Measurements from ENCODE around the gene DCLK1. TPM values are rescaled to one million over a fixed set of nuclear protein-coding genes. Genes with fewer than 3 reads are reported as not detected.

Gene DCLK1
- total RNA-seq, 1 experiment from 2014 or later, result not detected

DNA sequence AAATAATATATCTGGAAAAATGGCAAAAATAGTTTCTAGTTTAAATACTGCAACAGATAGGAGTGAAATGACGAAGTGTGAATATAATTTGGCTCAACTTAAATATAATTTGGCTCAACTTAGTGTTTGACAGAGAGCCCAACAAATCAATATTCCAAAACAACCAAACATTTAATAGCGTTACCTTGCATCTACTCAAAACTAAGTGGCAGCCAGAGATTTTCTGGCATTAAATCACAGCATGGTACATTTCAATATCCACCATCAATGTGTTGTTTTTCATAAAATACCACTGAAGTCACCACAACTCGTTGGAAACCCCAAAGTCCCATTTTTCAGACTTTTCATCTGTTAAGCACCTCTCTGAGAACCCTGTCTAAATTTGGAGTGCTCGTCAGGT is 69.6 kb downstream of the DCLK1 start:
- no peak for DNase-seq
- Histone ChIP-seq H3K79me2 (ENCODE audit: low read length) (no peaks in the 10 kb centered on the region), H3K9me2 (replicated peaks; ENCODE audit: insufficient read depth, low read length) (no peaks in the 10 kb centered on the region), H3K4me2 (ENCODE audit: low read depth, low read length, poor library complexity, severe bottlenecking) (no peak overlapping the region), H3K4me1 (ENCODE audit: low read length) (no peaks in the 10 kb centered on the region), H3K4me3 (ENCODE audit: low read length) (no peak overlapping the region), H3K27me3 (ENCODE audit: low read length) (no peaks in the 10 kb centered on the region), H3K36me3 (ENCODE audit: insufficient read depth, low read length) (no peaks in the 10 kb centered on the region), H3K27ac (ENCODE audit: low read length) (no peak overlapping the region), H4K20me1 (ENCODE audit: insufficient read depth, low read depth, low read length) (no peaks in the 10 kb centered on the region), H3K9ac (ENCODE audit: low read length) (no peak overlapping the region), H2AFZ (ENCODE audit: low read length) (no peak overlapping the region), H3K9me3 (ENCODE audit: low read length) (no peaks in the 10 kb centered on the region)

GRCh38 chr13:36061054-36061453 is 70.1 kb downstream of the DCLK1 start:
- Histone ChIP-seq H3K4me2 (ENCODE audit: low read depth, low read length, poor library complexity, severe bottlenecking) (no peak overlapping the region), H3K4me1 (ENCODE audit: low read length) (no peaks in the 10 kb centered on the region), H3K4me3 (ENCODE audit: low read length) (no peak overlapping the region), H3K27ac (ENCODE audit: low read length) (no peak overlapping the region), H3K9me3 (ENCODE audit: low read length) (no peaks in the 10 kb centered on the region), H3K9me2 (replicated peaks; ENCODE audit: insufficient read depth, low read length) (no peaks in the 10 kb centered on the region), H3K27me3 (ENCODE audit: low read length) (no peaks in the 10 kb centered on the region), H4K20me1 (ENCODE audit: insufficient read depth, low read depth, low read length) (no peaks in the 10 kb centered on the region), H3K36me3 (ENCODE audit: insufficient read depth, low read length) (no peaks in the 10 kb centered on the region), H3K79me2 (ENCODE audit: low read length) (no peaks in the 10 kb centered on the region), H2AFZ (ENCODE audit: low read length) (no peak overlapping the region), H3K9ac (ENCODE audit: low read length) (no peak overlapping the region)
- DNase-seq, result no peak

DNA sequence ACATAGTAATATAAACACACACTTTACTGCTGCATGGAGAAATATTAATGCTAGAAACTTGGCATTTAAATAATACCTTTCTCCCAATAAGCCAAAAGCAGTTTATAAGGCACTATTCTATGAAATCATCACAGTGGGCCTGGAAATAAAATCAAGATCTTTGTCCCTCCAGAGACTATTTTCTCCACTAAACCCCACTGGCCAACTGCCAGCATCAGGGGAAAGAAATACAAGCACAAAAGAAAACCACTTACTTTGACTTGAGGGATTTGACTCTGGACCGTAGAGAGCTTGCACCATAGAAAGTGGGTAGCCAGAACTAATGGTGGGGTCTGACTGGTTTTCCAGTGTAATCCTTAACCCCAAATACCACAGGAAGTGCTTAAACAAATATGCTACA is 71.9 kb downstream of the DCLK1 start:
- Histone ChIP-seq H3K4me3 (ENCODE audit: low read length) (no peak overlapping the region), H4K20me1 (ENCODE audit: insufficient read depth, low read depth, low read length) (no peaks in the 10 kb centered on the region), H3K79me2 (ENCODE audit: low read length) (no peaks in the 10 kb centered on the region), H2AFZ (ENCODE audit: low read length) (no peak overlapping the region), H3K9me2 (replicated peaks; ENCODE audit: insufficient read depth, low read length) (no peaks in the 10 kb centered on the region), H3K4me1 (ENCODE audit: low read length) (no peaks in the 10 kb centered on the region), H3K4me2 (ENCODE audit: low read depth, low read length, poor library complexity, severe bottlenecking) (no peak overlapping the region), H3K9me3 (ENCODE audit: low read length) (no peaks in the 10 kb centered on the region), H3K27ac (ENCODE audit: low read length) (no peak overlapping the region), H3K9ac (ENCODE audit: low read length) (no peak overlapping the region), H3K27me3 (ENCODE audit: low read length) (no peaks in the 10 kb centered on the region), H3K36me3 (ENCODE audit: insufficient read depth, low read length) (no peaks in the 10 kb centered on the region)
- DNase-seq, result no peak

GRCh38 chr13:36058116-36058515 is 73.1 kb downstream of the DCLK1 start:
- no peak overlapping the region for H3K4me3 ChIP-seq (ENCODE audit: low read length)
- no peak overlapping the region for H2AFZ ChIP-seq (ENCODE audit: low read length)
- no peak overlapping the region for H3K27ac ChIP-seq (ENCODE audit: low read length)
- H3K36me3 ChIP-seq (ENCODE audit: insufficient read depth, low read length), result no peaks in the 10 kb centered on the region
- H3K79me2 ChIP-seq (ENCODE audit: low read length), result no peaks in the 10 kb centered on the region
- no peak overlapping the region for H3K4me2 ChIP-seq (ENCODE audit: low read depth, low read length, poor library complexity, severe bottlenecking)
- DNase-seq, result no peak
- H3K4me1 ChIP-seq (ENCODE audit: low read length), result no peaks in the 10 kb centered on the region
- H4K20me1 ChIP-seq (ENCODE audit: insufficient read depth, low read depth, low read length), result no peaks in the 10 kb centered on the region
- H3K27me3 ChIP-seq (ENCODE audit: low read length), result no peaks in the 10 kb centered on the region
- H3K9ac ChIP-seq (ENCODE audit: low read length), result no peak overlapping the region
- no peaks in the 10 kb centered on the region for H3K9me2 ChIP-seq (replicated peaks; ENCODE audit: insufficient read depth, low read length)
- no peaks in the 10 kb centered on the region for H3K9me3 ChIP-seq (ENCODE audit: low read length)

DNA sequence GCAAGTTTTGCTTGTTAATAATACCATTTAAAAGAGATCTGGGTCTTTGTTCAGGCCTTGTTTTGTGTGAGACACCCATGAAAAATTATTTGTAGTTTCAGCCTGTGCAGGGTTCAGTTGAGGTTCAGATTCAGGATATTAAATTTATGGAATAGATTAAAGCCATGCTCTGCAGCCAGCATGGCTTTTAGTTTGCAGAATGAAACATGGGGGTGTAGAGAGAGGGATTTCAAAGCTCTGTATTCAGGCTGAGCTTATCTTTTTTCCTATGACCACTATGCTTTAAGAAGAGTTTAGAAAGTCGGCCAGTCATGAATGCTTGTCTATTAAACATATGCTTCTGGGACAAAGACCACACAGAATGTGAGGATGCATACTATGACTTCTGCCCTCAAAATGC is 73.6 kb downstream of the DCLK1 start:
- no peak overlapping the region for H3K4me2 ChIP-seq (ENCODE audit: low read depth, low read length, poor library complexity, severe bottlenecking)
- H3K27me3 ChIP-seq (ENCODE audit: low read length), result no peaks in the 10 kb centered on the region
- H3K9me3 ChIP-seq (ENCODE audit: low read length), result no peaks in the 10 kb centered on the region
- H3K9me2 ChIP-seq (replicated peaks; ENCODE audit: insufficient read depth, low read length), result no peaks in the 10 kb centered on the region
- H3K27ac ChIP-seq (ENCODE audit: low read length), result no peak overlapping the region
- no peak for DNase-seq
- no peaks in the 10 kb centered on the region for H3K79me2 ChIP-seq (ENCODE audit: low read length)
- no peak overlapping the region for H2AFZ ChIP-seq (ENCODE audit: low read length)
- no peak overlapping the region for H3K4me3 ChIP-seq (ENCODE audit: low read length)
- H3K36me3 ChIP-seq (ENCODE audit: insufficient read depth, low read length), result no peaks in the 10 kb centered on the region
- H3K4me1 ChIP-seq (ENCODE audit: low read length), result no peaks in the 10 kb centered on the region
- no peaks in the 10 kb centered on the region for H4K20me1 ChIP-seq (ENCODE audit: insufficient read depth, low read depth, low read length)
- no peak overlapping the region for H3K9ac ChIP-seq (ENCODE audit: low read length)

DNA sequence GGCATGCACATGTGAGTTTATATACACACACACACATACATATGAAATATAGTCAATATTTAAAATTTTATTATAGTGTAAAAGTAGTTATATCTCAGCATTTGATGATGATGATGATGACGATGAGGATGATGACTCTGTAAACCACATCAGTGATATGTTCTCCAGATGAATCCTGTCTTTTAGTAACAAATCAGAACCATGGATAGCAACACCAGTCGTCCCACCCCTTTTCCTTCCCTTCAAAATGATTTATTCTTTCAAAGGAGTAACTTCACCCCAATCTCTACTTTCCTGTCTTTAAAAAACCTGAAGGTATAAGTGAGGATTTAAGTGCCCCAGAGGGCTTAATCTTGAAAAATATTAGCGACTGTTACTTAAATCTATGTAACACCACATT is 74.1 kb downstream of the DCLK1 start:
- DNase-seq, result peak; percentile 32
- Histone ChIP-seq H3K9me3 (ENCODE audit: low read length) (no peaks in the 10 kb centered on the region), H3K36me3 (ENCODE audit: insufficient read depth, low read length) (no peaks in the 10 kb centered on the region), H4K20me1 (ENCODE audit: insufficient read depth, low read depth, low read length) (no peaks in the 10 kb centered on the region), H3K4me1 (ENCODE audit: low read length) (no peaks in the 10 kb centered on the region), H2AFZ (ENCODE audit: low read length) (no peak overlapping the region), H3K4me3 (ENCODE audit: low read length) (no peak overlapping the region), H3K4me2 (ENCODE audit: low read depth, low read length, poor library complexity, severe bottlenecking) (no peak overlapping the region), H3K27ac (ENCODE audit: low read length) (no peak overlapping the region), H3K79me2 (ENCODE audit: low read length) (no peaks in the 10 kb centered on the region), H3K9ac (ENCODE audit: low read length) (no peak overlapping the region), H3K9me2 (replicated peaks; ENCODE audit: insufficient read depth, low read length) (no peaks in the 10 kb centered on the region), H3K27me3 (ENCODE audit: low read length) (no peaks in the 10 kb centered on the region)

DNA sequence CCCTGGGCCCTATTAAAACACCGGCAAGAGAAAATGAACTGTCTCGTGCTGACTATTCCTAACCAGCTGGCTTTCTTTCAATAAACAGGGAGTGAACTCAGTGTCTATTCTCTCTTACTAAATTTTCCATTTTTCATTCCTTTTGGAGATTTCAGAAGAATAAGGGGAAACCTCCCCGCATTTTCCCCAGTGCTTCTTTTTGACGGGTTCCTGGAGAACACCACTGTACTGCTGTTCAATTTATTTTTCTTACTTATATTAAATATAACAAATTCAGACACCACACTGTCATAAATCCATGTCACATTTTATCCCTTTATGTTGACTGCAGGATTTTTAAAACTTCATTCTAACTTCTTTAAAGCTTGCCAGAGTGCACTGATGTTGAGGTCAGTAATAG is 75.8 kb downstream of the DCLK1 start:
- no peaks in the 10 kb centered on the region for H3K79me2 ChIP-seq (ENCODE audit: low read length)
- H3K9me3 ChIP-seq (ENCODE audit: low read length), result no peaks in the 10 kb centered on the region
- H3K27me3 ChIP-seq (ENCODE audit: low read length), result no peaks in the 10 kb centered on the region
- DNase-seq, result peak; percentile 23
- H2AFZ ChIP-seq (ENCODE audit: low read length), result no peak overlapping the region
- H3K4me1 ChIP-seq (ENCODE audit: low read length), result no peaks in the 10 kb centered on the region
- no peak overlapping the region for H3K9ac ChIP-seq (ENCODE audit: low read length)
- H3K36me3 ChIP-seq (ENCODE audit: insufficient read depth, low read length), result no peaks in the 10 kb centered on the region
- no peak overlapping the region for H3K27ac ChIP-seq (ENCODE audit: low read length)
- H3K9me2 ChIP-seq (replicated peaks; ENCODE audit: insufficient read depth, low read length), result no peaks in the 10 kb centered on the region
- H3K4me2 ChIP-seq (ENCODE audit: low read depth, low read length, poor library complexity, severe bottlenecking), result no peak overlapping the region
- no peak overlapping the region for H3K4me3 ChIP-seq (ENCODE audit: low read length)
- H4K20me1 ChIP-seq (ENCODE audit: insufficient read depth, low read depth, low read length), result no peaks in the 10 kb centered on the region

GRCh38 chr13:36054041-36054440 is 77.1 kb downstream of the DCLK1 start:
- Histone ChIP-seq H3K9me2 (replicated peaks; ENCODE audit: insufficient read depth, low read length) (no peaks in the 10 kb centered on the region), H4K20me1 (ENCODE audit: insufficient read depth, low read depth, low read length) (no peaks in the 10 kb centered on the region), H3K9ac (ENCODE audit: low read length) (no peak overlapping the region), H3K4me1 (ENCODE audit: low read length) (no peaks in the 10 kb centered on the region), H2AFZ (ENCODE audit: low read length) (no peak overlapping the region), H3K36me3 (ENCODE audit: insufficient read depth, low read length) (no peaks in the 10 kb centered on the region), H3K79me2 (ENCODE audit: low read length) (no peaks in the 10 kb centered on the region), H3K27ac (ENCODE audit: low read length) (no peak overlapping the region), H3K9me3 (ENCODE audit: low read length) (no peaks in the 10 kb centered on the region), H3K27me3 (ENCODE audit: low read length) (no peaks in the 10 kb centered on the region), H3K4me3 (ENCODE audit: low read length) (no peak overlapping the region), H3K4me2 (ENCODE audit: low read depth, low read length, poor library complexity, severe bottlenecking) (no peak overlapping the region)
- DNase-seq, result no peak

- Histone ChIP-seq H3K4me1 (ENCODE audit: low read length) (no peaks in the 10 kb centered on the region), H3K36me3 (ENCODE audit: insufficient read depth, low read length) (no peaks in the 10 kb centered on the region), H3K9ac (ENCODE audit: low read length) (no peak overlapping the region), H3K79me2 (ENCODE audit: low read length) (no peaks in the 10 kb centered on the region), H3K9me2 (replicated peaks; ENCODE audit: insufficient read depth, low read length) (no peaks in the 10 kb centered on the region), H4K20me1 (ENCODE audit: insufficient read depth, low read depth, low read length) (no peaks in the 10 kb centered on the region), H3K4me3 (ENCODE audit: low read length) (no peak overlapping the region), H3K27ac (ENCODE audit: low read length) (no peak overlapping the region), H2AFZ (ENCODE audit: low read length) (no peak overlapping the region), H3K27me3 (ENCODE audit: low read length) (no peaks in the 10 kb centered on the region), H3K9me3 (ENCODE audit: low read length) (no peaks in the 10 kb centered on the region; the same call in 1 of the 2 replicates), H3K4me2 (ENCODE audit: low read depth, low read length, poor library complexity, severe bottlenecking) (no peak overlapping the region)
- no peak for DNase-seq
Measured at GRCh38 chr13:36051082-36051481, 80.1 kb downstream of the DCLK1 start.

All from Karpas-422 (cell line).